Nephron (organoid): ENCODE measurements around the gene PRODH2.

Experiments used
- H3K27ac Mint-ChIP-seq, 3 experiments: 2 replicates each; pipeline ENCODE4 v1.8.0; 2020; ENCODE audit warnings: mixed read lengths in 3 of 3, mild to moderate bottlenecking in 2 of 3, moderate library complexity in 1 of 3
- H3K27me3 Mint-ChIP-seq: 2 replicates; pipeline ENCODE4 v1.8.0; 2021; ENCODE audit warnings: low read depth, mild to moderate bottlenecking, moderate library complexity, mixed read lengths
- H3K36me3 Mint-ChIP-seq: 2 replicates; pipeline ENCODE4 v1.8.0; 2020; ENCODE audit warnings: low read depth, mixed read lengths
- H3K4me1 Mint-ChIP-seq: 2 replicates; pipeline ENCODE4 v1.8.0; 2020; ENCODE audit warnings: mixed read lengths
- H3K4me3 Mint-ChIP-seq, 3 experiments: 2 replicates each; pipeline ENCODE4 v1.8.0; 2020; ENCODE audit warnings: mild to moderate bottlenecking in 3 of 3, mixed read lengths in 3 of 3, moderate library complexity in 2 of 3
- H3K9me3 Mint-ChIP-seq: 2 replicates; pipeline ENCODE4 v1.8.0; 2020; ENCODE audit warnings: mixed read lengths
- CTCF ChIP-seq, 3 experiments: fragments of 200-600 bp; sonication (generic); IDR thresholded peaks; one replicate each; pipeline ENCODE4 v1.5.0; 2021; ENCODE audit warnings: antibody characterized with exemption in 3 of 3; ENCODE audit not compliant: unreplicated experiment in 3 of 3

Gene PRODH2

DNA sequence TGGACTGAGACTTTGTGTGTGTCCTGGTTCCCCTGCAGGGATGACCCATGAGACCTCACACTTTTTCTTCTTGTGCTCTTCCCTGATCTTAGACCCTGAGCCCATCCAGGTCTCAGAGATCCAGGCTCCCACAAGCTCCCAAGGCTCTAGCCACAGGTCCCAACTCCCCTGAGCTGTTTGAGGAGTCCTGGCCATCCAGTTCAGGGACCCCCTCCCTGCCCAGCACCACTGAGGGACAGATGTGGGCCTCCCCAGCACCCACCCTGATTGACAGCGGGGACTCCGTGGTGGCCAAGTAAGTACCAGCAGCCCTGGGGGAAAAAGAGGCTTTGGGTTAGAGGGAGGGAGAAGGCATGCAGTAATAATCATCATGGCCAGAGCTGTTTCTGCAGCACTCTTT lies 52.9 kb downstream of the PRODH2 start:
- peaks cover 21% of the 10 kb centered on the region for H3K36me3 Mint-ChIP-seq
- H3K27ac Mint-ChIP-seq: peak overlapping the region in 2 of 3 experiments; percentile 65 to 93
- H3K4me3 Mint-ChIP-seq: peak overlapping the region; percentile 92 to 97 (median 95)
- H3K27me3 Mint-ChIP-seq: peaks cover 10% of the 10 kb centered on the region
- no peak for TF ChIP-seq CTCF (IDR thresholded peaks at IDR 0.05; ENCODE audit: unreplicated experiment in 3 of 3)
- H3K9me3 Mint-ChIP-seq: no peaks in the 10 kb centered on the region
- peaks cover 31% of the 10 kb centered on the region for H3K4me1 Mint-ChIP-seq

DNA sequence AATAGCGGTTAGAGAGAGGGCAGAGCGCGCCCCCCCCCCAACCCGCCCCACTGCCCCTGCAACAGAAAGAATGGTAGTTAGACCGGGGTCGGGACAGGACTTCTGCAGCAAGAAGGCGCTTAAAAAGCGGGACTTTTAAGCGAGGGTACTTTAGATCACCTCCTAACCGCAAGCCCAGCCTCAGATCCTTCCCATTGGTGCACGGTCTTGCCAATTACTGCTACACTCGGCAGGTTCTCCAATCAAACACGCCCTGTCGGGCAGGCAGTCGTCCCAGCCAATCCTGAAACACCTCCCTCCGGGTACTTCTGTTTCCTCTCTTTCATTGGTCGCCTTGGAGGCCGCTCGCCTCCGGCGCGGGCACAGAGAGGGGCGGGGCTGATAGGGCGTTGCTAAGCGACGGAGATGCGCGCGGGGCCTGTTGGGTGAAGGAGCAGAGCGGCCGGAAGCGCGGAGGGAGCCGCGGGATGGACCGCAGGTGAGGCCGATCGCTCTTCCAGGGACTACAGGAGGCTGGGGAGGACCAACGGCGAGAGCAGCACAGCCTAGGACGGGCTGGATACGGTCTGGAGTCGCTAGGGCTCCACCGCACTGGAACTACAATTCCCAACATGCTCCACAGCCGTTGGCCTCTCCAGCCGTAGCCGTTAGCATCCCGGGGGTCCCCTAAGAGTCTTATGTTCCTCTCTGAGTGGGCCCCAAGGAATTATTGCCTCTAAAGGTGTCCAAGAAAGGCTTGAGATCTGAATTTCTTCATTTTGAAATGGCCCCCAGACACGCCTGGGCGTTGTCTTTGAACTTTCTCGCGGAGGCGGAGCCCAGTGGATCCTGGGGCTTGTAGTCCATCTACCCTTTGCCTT lies 54.7 kb downstream of the PRODH2 start, which contains the start of gene PROSER3:
Gene PROSER3 (plus strand): TSS at position 428 of the 860 bp plus-strand sequence. CDS start 40 bp downstream, at position 468.
- peak within 1 kb of the TSS; percentile 95 to 98 (median 95) for H3K27ac Mint-ChIP-seq
- peak within 1 kb of the TSS; percentile 92 to 97 (median 95) for H3K4me3 Mint-ChIP-seq
- no peak for TF ChIP-seq CTCF (IDR thresholded peaks at IDR 0.05; ENCODE audit: unreplicated experiment in 3 of 3)
- no peaks in the 10 kb centered on the region for H3K9me3 Mint-ChIP-seq
- H3K36me3 Mint-ChIP-seq: peaks cover 26% of the 10 kb centered on the region
- H3K4me1 Mint-ChIP-seq: peaks cover 32% of the 10 kb centered on the region
- H3K27me3 Mint-ChIP-seq: peaks cover 11% of the 10 kb centered on the region

DNA sequence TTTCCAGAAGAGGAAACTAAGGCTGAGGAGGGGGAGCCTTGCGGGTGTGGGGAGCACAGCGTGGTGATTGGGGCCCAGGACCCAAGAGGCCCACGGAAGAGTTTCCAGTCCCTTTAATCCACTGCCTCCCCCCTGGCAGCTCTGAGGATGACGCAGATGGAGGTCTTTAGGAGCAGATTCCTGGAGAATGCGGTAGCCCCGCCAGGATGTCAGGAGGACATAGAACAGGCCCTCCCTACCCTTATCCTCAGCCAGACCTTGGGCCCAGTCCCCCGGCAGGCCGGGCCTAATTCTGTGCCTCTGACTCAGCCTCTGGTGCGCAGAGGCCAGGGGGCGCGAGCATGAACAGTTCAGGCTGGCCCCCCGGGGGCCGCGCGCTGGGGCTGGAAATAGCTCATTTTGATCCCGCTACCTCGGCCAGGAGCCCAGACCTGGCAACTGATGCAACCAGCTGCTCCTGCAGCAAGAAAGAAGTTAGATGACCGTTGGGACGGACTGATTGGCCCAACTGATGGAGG lies 55.4 kb downstream of the PRODH2 start:
- H3K36me3 Mint-ChIP-seq: peaks cover 26% of the 10 kb centered on the region
- peak overlapping the region; percentile 92 to 97 (median 95) for H3K4me3 Mint-ChIP-seq
- H3K27me3 Mint-ChIP-seq: peaks cover 11% of the 10 kb centered on the region
- TF ChIP-seq CTCF (IDR thresholded peaks at IDR 0.05; ENCODE audit: unreplicated experiment in 3 of 3): no peak
- no peaks in the 10 kb centered on the region for H3K9me3 Mint-ChIP-seq
- peaks cover 32% of the 10 kb centered on the region for H3K4me1 Mint-ChIP-seq
- H3K27ac Mint-ChIP-seq: peak overlapping the region; percentile 95 to 98 (median 95)

- Mint-ChIP-seq H3K27me3 (peaks cover 11% of the 10 kb centered on the region), H3K4me3 (peak within 1 kb of the TSS; percentile 92 to 97 (median 95))
- no peak for TF ChIP-seq CTCF (IDR thresholded peaks at IDR 0.05; ENCODE audit: unreplicated experiment in 3 of 3)
Measured at GRCh38 chr19:35756377-35757230, 56.0 kb downstream of the PRODH2 start, which contains the start of gene HSPB6. Gene HSPB6, minus strand, starts transcription at chr19:35757029. Its CDS starts 21 bp downstream, at chr19:35757008.

GRCh38 chr19:35755550-35756376 lies 56.9 kb downstream of the PRODH2 start:
- no peak for TF ChIP-seq CTCF (IDR thresholded peaks at IDR 0.05; ENCODE audit: unreplicated experiment in 3 of 3)
- peak overlapping the region; percentile 80 to 97 (median 95) for H3K27ac Mint-ChIP-seq
- peak overlapping the region; percentile 73 to 84 (median 81) for H3K4me3 Mint-ChIP-seq
- H3K27me3 Mint-ChIP-seq: peaks cover 11% of the 10 kb centered on the region
- peaks cover 32% of the 10 kb centered on the region for H3K4me1 Mint-ChIP-seq
- no peaks in the 10 kb centered on the region for H3K9me3 Mint-ChIP-seq
- H3K36me3 Mint-ChIP-seq: peaks cover 20% of the 10 kb centered on the region

More at GRCh38 chr19:35756377-35757230, 56.0 kb downstream of the PRODH2 start, which contains the start of gene HSPB6:
- no peaks in the 10 kb centered on the region for H3K9me3 Mint-ChIP-seq
- peak within 1 kb of the TSS; percentile 95 to 98 (median 97) for H3K27ac Mint-ChIP-seq
- peaks cover 32% of the 10 kb centered on the region for H3K4me1 Mint-ChIP-seq
- peaks cover 20% of the 10 kb centered on the region for H3K36me3 Mint-ChIP-seq
